ENCODE results near the gene POU5F1. TPM values are rescaled to one million over a fixed set of nuclear protein-coding genes. Genes with fewer than 3 reads are reported as not detected.

POU5F1 gene
- total and polyA plus RNA-seq, 12 donors: 0.29 to 2.0 (median 0.39) TPM; not detected in 1

- no peak for ATAC-seq
- DNase-seq: no peak
- Histone ChIP-seq H3K4me3 (no peak overlapping the region), H3K27ac (no peak overlapping the region), H3K27me3 (no peaks in the 10 kb centered on the region), H3K4me1 (no peaks in the 10 kb centered on the region), H3K9me3 (no peaks in the 10 kb centered on the region), H3K36me3 (peaks cover 0 to 70% (median under 1%) of the 10 kb centered on the region in 9 donors)
- no peak for TF ChIP-seq CTCF (IDR thresholded peaks at IDR 0.05)
- intact Hi-C loops (cut with DNase I): no loop called here
- 95% methylated on average over 6 of the region's 6 CpGs for WGBS, 2 donors
Observed at GRCh38 chr6:31149827-31150447, 20.5 kb downstream of the POU5F1 start.

GRCh38 chr6:31145386-31145785, 25.1 kb downstream of the POU5F1 start:
- Histone ChIP-seq H3K4me1 (peaks cover 9 to 28% (median 17%) of the 10 kb centered on the region in 9 donors), H3K27me3 (no peaks in the 10 kb centered on the region), H3K36me3 (peaks cover 0 to 50% (median 5%) of the 10 kb centered on the region in 9 donors), H3K9me3 (no peaks in the 10 kb centered on the region), H3K27ac (no peak overlapping the region), H3K4me3 (no peak overlapping the region)
- ATAC-seq: no peak
- DNase-seq: no peak
- no peak for TF ChIP-seq CTCF (IDR thresholded peaks at IDR 0.05)
- intact Hi-C loops (cut with DNase I): no loop called here
- WGBS, 2 donors: 96 to 97% methylated on average over 10 of the region's 10 CpGs

GRCh38 chr6:31144970-31145340, 25.5 kb downstream of the POU5F1 start:
- Histone ChIP-seq H3K9me3 (no peaks in the 10 kb centered on the region), H3K27ac (no peak overlapping the region), H3K27me3 (no peaks in the 10 kb centered on the region), H3K36me3 (peaks cover 0 to 46% (median 5%) of the 10 kb centered on the region in 9 donors), H3K4me3 (no peak overlapping the region), H3K4me1 (peaks cover 9 to 28% (median 17%) of the 10 kb centered on the region in 9 donors)
- no peak for ATAC-seq
- no peak for DNase-seq
- WGBS, 2 donors: 80 to 81% methylated on average over 11 of the region's 11 CpGs
- intact Hi-C loops (cut with DNase I): loop anchor here in 1 of 10 donors (5.0 kb wide), 1 partner anchor 32 kb away; no protein-coding TSS in a partner anchor
- no peak for TF ChIP-seq CTCF (IDR thresholded peaks at IDR 0.05)

- Histone ChIP-seq H3K27me3 (no peaks in the 10 kb centered on the region), H3K4me3 (no peak overlapping the region), H3K4me1 (peaks cover 9 to 32% (median 21%) of the 10 kb centered on the region in 9 donors), H3K27ac (no peak overlapping the region), H3K36me3 (peaks cover 0 to 40% (median 5%) of the 10 kb centered on the region in 9 donors), H3K9me3 (no peaks in the 10 kb centered on the region)
- WGBS, 2 donors: 91 to 92% methylated on average over 18 of the region's 18 CpGs
- DNase-seq (no peak), ATAC-seq (no peak)
- TF ChIP-seq CTCF (IDR thresholded peaks at IDR 0.05): no peak
- intact Hi-C loops (cut with DNase I): loop anchor here in 1 of 10 donors (5.0 kb wide), 1 partner anchor 33 kb away; no protein-coding TSS in a partner anchor
Observed at GRCh38 chr6:31144296-31144969, 26.0 kb downstream of the POU5F1 start.

Measured in heart right ventricle (tissue), 16 donors.